HG03175 (cell line): ENCODE results near the gene NKD1.

Experiments used
- ATAC-seq: cut with Tn5 transposase; IDR thresholded peaks from one replicate; pipeline ENCODE4 v1.9.1; 2021; ENCODE audit warnings: mild to moderate bottlenecking, moderate library complexity; ENCODE audit not compliant: unreplicated experiment

The NKD1 gene

DNA sequence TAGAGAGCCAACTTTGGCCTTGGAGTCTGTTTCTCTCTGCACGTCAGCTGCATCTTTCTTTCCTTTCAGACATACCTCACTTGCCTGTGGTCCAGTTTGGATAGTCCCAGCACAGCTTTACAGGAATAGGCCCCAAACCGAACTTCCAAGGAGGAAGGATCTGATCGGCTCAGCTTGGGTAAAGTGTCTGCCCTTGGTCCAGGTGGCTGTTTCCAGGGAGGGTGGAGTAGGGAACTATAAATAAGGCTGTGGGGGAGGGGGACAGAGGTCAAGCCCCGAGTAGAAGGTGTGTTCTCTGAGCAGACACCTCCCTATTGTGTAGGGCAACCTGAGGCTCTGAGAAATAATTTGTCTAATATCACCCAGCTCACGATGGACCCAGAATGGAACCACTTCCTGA, 29.2 kb upstream of the NKD1 start:
- ATAC-seq = no peak

DNA sequence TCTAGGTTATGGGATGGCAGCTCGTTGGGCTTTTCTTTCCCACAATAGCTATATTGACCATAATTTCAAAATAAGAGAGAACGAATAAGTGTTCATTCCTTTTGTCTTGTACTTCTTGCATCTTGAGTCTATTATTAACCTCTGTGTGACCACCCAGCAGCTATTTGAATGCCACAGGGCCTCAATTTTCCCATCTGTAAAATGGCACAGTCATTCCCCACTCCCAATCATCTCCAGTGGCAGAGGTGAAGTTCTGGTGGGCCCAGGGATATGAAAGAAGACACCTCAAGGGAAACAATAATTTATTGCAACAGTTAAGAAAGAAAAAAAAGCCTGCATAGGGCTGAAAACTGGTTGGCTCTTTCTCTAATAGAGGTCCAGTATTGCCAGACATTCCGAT, 28.6 kb upstream of the NKD1 start:
- no peak for ATAC-seq

DNA sequence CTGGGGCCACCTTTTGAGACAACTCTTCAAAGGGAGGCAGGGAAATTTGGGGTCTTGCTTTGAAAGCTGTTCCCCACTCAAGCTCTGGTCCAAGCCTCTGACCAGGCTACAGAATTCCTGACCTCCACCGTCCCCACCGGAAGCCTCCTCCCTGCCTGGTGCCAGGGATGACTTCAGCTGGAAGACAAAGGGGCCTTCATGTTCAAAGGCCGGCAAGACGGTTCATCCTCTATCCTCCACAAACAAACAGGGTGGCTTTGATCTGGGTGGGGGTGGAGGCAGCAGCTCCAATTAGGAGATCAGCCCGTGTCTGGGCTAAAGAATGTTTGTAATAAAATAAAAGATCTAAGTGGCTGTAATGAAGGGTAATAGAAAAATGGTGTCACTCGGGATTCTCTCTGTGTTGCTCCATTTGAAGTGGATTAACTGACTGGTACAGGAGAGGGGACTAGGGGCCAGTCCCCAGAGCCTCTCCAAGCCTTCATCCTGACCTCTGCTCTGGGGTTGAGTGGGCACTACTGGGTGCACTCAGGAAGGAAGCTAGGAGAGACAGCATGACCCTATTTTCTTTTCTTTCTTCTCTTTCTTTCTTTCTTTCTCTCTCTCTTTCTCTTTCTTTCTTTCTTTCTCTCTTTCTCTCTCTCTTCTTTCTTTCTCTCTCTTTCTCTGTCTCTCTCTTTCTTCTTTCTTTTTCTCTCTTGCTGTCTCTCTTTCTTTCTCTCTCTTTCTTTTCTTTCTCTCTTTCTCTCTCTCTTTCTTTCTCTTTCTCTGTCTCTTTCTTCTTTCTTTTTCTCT, 27.5 kb upstream of the NKD1 start:
- no peak for ATAC-seq

DNA sequence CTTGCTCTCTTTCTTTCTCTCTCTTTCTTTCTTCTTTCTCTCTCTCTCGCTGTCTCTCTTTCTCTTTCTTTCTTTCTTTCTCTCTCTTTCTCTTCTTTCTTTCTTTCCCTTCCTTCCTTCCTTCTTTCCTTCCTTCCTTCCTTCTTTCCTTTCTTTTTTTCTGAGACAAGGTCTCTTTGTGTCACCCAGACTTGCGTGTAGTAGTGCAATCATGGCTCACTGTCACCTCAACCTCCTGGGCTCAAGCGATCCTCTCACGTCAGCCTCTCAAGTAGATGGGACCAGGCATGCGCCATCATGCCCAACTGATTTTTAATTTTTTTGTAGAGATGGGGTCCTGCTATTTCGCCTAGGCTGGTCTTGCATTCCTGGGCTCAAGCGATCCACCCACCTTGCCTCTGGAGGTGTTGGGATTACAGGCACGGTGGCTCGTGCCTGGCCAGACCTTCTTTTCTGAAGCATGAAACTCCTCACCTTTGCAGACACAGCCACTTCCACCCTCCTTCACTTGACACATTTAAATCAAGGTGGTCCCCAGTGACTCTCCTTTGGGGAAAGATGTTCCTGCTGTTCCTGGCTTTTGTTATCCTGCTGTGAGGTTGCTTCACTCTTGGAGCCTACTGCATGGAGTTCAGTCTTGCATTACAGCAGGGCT, 26.8 kb upstream of the NKD1 start:
- ATAC-seq = no peak

DNA sequence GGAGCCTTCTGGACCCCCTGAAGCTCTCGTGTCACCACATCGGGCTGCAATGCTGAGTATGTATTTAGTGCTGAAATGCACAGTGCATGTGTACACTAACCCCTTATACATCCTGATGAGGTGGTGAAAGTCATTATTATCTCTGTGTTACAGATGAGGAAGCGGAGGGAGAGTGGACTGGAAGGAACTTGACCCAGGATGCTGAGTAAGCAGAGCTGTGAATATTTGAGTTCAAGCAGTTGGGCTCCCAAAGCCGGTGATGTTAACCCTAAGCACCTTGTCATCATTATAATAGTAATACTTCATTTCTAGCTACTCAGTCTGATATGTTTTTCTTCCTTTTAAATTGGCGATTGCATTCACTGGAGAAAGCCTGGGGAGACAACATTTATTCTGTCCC, 25.9 kb upstream of the NKD1 start:
- no peak for ATAC-seq

DNA sequence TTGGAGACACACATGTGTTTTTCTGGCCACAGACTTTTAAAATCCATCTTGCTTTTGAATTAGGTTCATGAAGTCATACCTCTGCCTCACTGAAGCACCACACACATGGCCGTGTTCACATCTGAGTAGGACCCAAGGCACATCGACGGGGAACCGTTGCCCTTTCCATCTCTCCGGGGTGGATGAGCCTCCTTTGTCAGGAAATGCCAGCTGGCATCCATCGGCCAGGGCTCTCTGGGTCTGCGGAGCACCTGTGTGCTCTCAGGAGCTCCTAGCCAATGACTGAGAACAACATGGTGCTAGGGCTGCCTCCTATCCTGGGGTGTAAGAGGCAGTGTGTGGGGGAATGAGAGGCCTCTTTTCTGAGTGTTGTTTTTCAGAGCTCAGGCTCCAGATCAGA, 24.5 kb upstream of the NKD1 start:
- ATAC-seq = no peak

DNA sequence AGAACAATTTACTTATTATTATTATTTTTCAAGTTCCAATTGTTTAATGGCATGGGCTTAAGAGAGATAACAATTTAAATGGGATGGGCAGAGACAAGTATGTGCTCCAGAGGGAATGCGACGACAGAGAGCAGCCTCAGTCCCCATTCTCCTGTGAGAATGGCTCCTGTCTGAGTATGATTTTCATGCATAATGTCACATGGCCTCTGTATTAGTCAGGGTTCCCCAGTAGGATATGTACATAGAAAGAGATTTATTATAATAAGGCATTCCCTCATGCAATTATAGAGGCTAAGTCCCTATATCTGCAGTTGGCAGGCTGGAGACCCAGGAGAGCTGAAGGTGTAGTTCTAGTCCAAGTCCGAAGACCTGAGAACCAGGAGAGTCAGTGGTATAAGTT, 22.9 kb upstream of the NKD1 start:
- no peak for ATAC-seq

DNA sequence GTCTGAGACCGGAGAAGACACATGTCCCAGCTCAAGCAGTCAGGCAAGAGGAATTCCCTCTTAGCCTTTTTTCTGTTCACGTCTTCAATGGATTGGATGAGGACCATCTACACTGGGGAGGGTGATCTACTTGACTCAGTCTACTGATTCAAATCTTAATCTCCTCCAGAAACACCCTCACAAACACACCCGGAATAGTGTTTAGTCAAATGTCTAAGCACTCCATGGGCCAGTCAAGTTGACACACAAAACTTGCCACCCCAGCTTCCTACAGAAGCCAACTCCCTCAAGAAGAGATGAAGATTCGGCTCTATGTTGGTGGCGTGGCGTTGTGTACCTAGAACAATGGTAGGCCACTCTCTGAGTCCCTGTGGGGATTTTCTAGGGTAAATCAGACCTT, 22.5 kb upstream of the NKD1 start:
- ATAC-seq = no peak

DNA sequence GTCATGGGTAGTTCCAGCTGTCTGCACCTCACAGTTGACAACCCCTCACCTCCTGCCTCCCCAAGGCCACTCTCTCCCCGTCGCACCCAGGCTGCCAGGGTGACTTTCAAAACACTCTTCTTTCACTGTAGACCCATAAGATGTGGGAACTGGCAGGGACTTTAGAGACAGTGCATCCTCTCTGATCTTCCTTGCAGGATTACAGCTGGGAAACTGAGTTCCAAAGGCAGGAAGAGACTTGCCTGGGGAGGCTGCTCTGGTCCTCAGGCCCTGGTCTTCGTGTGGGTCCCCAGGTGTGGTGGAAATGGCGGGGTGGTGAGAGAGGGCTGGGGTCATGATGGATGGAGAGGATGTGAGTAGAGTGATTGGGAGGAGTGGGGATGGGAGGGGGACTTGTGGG, 21.9 kb upstream of the NKD1 start:
- ATAC-seq = no peak

DNA sequence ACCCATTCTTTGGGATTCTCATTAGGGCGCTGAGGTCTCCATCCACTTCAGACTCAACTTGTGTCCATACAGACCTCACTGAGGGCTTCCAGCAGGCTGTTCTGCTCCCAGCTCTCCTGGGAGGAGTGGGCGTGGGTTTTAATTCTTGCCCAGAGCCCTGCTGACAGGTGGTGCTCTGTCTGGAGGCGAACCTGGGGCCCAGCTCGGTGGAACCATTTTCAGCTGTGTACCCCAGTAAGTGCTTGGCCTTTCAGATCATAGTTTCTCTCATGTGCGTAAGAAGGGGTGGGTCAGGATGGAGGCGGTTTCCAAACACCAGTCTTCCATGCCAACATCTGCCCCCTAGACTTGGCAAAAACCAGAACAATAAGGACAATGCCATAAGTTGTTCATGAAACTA, 21.4 kb upstream of the NKD1 start:
- ATAC-seq = no peak

DNA sequence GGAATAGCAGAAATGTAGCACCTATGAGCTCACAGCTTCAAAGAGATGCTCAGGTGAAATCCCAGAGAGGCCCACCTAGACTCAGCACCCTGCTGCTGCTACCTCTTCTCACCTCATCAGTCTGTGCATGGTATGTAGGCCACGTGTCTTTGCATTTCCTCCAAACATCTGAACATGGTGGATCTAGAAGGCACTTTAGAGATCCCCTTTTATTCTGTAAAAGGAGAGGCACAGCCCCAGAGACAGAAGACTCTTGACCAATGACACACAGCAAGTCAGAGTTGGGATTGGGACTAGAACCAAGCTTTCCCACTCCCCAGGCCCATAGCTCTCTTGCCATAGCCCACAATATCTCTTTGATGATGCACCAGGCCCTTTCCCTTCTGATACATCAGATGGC, 19.4 kb upstream of the NKD1 start:
- ATAC-seq = no peak

DNA sequence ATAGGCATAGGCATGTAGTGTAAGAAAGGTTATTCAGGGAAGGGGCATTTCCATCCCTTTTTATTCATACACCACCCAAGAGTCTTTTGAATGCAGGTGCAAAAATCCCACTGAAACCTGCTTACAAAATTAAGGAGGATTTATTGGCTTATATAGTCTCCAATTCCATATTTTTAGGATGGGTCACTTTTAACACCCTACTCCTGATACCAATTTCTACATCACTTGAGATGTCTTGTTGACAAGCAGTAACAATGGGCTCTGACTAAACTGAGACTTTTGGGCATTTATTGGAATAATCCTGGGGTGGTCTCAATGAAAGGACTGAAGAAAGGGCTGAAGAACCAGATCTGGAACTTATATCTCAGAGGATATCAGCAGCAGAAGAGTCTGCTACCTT, 18.9 kb upstream of the NKD1 start:
- no peak for ATAC-seq

DNA sequence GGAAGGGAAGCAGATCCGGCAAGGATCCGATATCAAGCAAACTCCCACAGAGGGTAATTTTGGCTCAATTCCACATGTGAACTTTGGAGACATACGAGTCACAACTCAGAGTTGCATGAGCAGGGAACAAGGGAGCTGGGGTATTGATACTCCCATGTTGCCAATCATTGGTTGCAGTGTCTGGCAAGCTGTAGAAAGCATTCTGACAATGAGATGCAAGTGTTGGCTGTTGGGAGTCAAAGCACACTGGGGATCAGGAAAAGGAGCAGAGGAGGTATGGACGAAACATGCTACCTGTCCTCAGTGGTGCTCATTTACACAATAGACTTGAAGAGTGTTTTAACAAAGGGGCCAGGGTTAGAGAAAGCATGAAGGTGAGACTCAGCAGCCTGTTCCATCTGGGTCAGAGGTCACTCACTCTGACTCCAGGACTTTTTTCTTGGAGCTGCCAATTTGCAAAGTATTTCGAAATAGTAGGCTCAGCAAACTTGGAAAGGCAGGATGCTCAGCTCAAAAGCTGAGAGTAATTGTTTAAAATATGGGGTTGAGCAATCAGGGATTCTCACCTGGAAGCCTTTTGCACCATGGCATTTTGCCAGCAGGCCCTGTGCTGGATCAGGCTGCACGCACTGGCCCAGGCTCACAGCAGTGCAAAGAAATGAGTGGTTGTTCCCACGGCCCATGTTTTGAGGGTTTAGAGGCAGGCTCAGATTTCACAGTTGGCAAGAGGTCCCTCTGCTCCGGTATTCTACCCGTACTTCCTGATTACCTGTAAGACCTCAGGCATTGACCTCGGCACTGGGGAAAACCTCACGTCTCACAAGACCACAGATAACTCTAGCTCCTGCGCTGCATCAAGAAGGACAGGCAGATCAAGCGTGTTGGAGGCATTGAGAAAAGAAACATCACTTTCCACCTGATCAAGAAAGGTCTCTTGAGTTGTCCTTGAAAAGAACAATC, 17.6 kb upstream of the NKD1 start:
- ATAC-seq = no peak

DNA sequence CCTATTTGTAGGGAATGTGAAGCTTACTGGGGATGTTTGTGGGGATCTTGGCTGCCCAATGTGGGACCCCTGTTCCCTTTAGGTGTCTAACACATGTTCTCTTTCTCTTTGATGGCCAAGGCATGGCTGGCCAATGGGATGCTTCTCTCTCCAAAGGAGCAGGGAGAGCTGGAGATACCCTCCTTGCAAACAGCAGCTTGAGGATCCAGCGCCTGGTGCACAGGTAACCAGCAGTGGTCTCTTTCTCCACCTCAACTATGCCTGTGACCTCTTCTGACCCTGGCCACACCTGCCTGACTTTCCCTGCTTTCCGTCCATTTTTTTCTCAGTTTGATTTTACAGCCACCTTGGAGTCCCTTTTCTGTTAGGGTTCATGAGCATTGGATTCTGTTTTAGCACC, 16.8 kb upstream of the NKD1 start:
- no peak for ATAC-seq

DNA sequence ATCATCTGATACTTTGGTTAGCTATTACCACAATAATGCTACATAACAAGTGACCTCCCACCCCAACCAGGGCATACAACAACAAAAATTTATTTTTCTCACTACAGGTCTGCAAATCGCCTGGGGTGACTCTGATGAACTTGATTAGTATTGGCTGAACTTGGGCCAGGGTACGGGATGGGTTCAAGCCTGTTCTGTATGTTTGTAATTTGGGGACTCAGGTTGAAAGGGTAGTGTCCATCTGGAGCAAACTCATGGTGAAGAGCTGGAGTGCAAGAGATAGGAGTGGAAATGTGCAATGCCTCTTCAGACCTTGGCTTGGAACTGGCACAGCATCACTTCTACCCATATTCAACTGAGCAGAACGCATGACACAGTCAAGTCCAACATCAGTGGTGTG, 16.3 kb upstream of the NKD1 start:
- no peak for ATAC-seq

DNA sequence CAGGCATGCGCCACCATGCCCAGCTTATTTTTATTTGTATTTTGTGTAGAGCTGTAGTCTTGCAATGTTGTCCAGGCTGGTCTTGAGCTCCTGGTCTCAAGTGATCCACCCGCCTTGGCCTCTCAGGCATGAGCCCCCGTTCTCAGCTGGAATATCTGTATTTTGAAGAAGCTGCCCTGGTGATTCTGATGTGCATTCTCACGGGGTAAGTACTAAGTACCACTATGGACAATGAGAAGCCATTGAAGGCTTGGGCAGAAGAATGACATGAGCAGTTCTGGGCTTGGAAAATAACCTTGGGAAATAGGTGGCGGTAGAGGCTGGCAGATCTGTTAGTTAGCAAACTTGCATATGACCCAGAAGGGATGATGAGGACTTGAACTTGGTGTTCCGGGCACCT, 15.6 kb upstream of the NKD1 start:
- no peak for ATAC-seq

DNA sequence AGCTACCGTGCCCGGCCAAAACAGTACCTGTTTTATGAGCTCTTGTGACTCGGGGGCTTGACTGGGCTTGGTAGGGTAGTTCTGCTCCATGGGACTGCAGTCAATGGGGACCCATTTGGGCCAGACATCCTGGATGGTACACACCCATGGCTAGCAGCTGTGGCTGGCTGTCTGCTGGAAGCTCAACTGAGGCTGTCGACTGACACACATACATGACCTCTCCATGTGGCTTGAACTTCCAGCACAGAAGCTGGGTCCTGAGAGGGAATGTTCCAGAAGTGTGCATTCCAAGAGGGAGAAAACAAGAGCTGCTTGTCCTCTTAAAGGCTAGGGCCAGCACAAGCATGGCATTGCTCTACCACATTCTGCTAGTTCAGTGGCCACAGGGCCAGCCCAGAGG, 14.9 kb upstream of the NKD1 start:
- ATAC-seq = no peak

DNA sequence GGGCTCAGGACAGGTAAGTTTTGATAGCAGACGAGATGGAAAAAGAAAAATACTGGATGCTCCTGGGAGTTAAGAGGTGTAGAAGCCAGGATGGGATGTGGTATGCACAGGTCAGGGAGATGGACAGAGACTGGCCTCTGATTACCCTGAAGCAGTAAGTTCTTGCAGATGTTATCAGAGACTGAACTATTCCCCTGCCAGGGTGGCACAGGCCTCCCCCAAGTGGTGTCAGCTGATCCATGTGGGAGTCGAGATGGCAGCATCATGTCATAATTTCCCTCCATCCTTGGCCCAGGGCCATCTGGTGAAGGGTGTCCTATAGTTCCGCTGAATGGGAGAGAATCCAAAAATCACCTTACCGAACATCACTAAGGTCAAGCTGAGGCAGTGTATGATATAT, 14.1 kb upstream of the NKD1 start:
- ATAC-seq = no peak

DNA sequence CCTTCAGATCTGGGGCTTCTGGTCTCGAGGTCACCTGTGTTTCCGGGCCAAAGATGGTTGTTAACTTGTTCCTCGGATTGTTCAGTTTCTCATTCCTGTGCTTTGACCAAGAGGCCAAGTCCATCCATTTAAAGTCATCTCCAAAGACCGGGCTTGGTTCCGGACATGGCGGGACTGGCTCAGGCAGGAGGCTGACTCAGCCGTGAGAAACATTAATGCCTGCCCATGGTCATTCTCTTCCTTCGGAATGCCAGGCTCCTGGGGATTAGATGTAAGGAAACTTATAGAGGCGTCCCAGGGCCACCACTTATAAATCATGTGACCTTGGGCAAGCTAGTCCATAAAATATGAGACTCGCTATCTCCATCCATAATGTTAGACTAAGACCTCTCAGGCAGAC, 13.6 kb upstream of the NKD1 start:
- ATAC-seq = no peak

DNA sequence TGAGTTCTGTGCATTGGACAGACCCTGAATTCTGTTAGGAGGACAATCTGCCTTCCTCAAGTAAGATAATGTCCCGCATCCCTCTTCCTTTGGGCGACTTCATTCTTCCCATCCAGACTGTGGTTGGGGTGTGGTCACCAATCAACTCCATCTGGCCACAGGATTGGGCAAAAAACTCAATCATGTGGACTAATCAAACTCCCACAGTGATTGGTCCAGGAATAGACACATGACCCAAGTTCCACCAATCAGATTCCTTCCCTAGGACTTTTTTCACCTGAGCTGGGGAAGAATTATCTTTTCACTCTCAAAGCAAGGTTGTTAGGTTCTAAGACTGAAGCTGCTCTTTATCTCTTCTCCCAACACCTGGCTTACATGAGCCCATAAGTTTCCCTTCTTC, 13.2 kb upstream of the NKD1 start:
- ATAC-seq = no peak

DNA sequence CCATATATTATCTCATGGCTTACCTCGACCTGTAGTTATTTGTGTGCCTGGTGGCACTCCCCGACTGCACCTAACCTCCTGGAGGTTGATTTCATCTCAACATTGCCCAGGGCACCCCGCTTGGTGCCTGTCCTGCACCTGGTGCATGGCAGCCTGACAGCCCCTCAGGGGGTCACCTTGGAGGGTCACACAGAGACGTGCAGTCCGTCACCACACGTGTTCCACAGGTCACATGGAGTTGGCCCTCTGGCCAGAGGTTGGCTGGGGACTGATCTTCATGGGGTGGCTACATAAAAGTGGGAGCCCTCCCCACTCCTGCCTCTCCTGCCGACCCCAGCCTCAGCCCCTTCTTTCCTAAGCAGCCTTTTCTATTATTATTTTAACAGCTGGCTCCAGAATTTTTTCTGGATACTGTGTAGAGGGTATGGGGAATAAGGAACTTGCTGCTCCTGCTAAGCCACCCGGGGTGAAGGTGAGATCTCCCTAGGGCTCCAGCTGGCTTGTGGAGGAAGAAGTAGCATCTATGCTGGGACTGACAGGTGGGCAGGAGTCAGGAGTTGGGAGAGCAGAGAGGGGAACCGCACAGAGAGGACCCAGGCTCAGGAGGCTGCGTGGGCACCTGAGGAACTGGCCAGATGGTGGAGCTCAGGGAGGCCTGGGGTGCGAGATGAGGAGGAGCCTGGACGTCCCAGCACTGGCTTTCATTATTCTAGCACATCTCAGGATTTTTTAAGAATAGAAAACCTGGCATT, 12.5 kb upstream of the NKD1 start:
- ATAC-seq = no peak
